Smooth muscle cell (in vitro differentiated cells): Measurements from ENCODE around the gene TRIM69. TPM values are rescaled to one million over a fixed set of nuclear protein-coding genes. Genes with fewer than 3 reads are reported as not detected.

Experiments
- DNase-seq: peaks from one replicate; lab custom pipeline; 2025; ENCODE audit not compliant: unreplicated experiment; lab: John Stamatoyannopoulos, UW
- H2AFZ ChIP-seq: fragments of 200-600 bp; sonication (generic); 2 replicates; pipeline ENCODE4 v1.6.0; 2016; ENCODE audit warnings: antibody characterized with exemption, low read depth, mild to moderate bottlenecking
- H3F3A ChIP-seq: fragments of 200-600 bp; sonication (generic); 2 replicates; pipeline ENCODE4 v1.6.0; 2017; ENCODE audit warnings: antibody characterized with exemption, low read depth
- H3K27ac ChIP-seq: fragments of 200-600 bp; sonication (generic); 2 replicates; pipeline ENCODE4 v1.5.1; 2016; ENCODE audit warnings: low read depth, mild to moderate bottlenecking
- H3K27me3 ChIP-seq: fragments of 200-600 bp; sonication (generic); 2 replicates; pipeline ENCODE4 v1.6.1; 2016; ENCODE audit warnings: low read depth, mild to moderate bottlenecking
- H3K36me3 ChIP-seq: fragments of 200-600 bp; sonication (generic); 2 replicates; pipeline ENCODE4 v1.5.1; 2016; ENCODE audit warnings: low read depth
- H3K4me1 ChIP-seq: fragments of 200-600 bp; sonication (generic); 2 replicates; pipeline ENCODE4 v1.5.1; 2016; ENCODE audit warnings: low read depth
- H3K4me2 ChIP-seq: fragments of 200-600 bp; sonication (generic); 2 replicates; pipeline ENCODE4 v1.6.0; 2016; ENCODE audit warnings: mild to moderate bottlenecking
- H3K4me3 ChIP-seq: fragments of 200-600 bp; sonication (generic); 2 replicates; pipeline ENCODE4 v1.5.1; 2016; ENCODE audit warnings: mild to moderate bottlenecking
- H3K79me2 ChIP-seq: fragments of 200-600 bp; sonication (generic); 2 replicates; pipeline ENCODE4 v1.6.0; 2016; ENCODE audit warnings: low read depth, mild to moderate bottlenecking
- H3K9ac ChIP-seq: fragments of 200-600 bp; sonication (generic); 2 replicates; pipeline ENCODE4 v1.6.0; 2016; ENCODE audit warnings: low read depth
- H3K9me3 ChIP-seq: fragments of 200-600 bp; sonication (generic); replicated peaks from 2 replicates; pipeline ENCODE4 v1.5.1; 2016; ENCODE audit warnings: low read depth
- H4K20me1 ChIP-seq: fragments of 200-600 bp; sonication (generic); 2 replicates; pipeline ENCODE4 v1.6.0; 2016; ENCODE audit warnings: low read depth
- WGBS: methylation state at CpG from one replicate; pipeline ENCODE4 v1.1.7; 2016; ENCODE audit warnings: low lambda C conversion rate; 5-methylcytosine and 5-hydroxymethylcytosine counted together
- polyA plus RNA-seq: library from polyadenylated mRNA; unstranded; fragments of >200 nt; fragmentation: Nextera tagmentation; extraction: Ambion mirVana; gene quantifications from 2 replicates; pipeline ENCODE4 v1.2.1, GENCODE V29; 2016
- total RNA-seq: library from RNA; depleted of rRNA; stranded (reverse); fragments of >200 nt; gene quantifications from 2 replicates; pipeline ENCODE4 v1.2.3, GENCODE V29; 2014
- TF ChIP-seq, protein P1 (sequence below): fragments of 200-600 bp; sonication (generic); IDR thresholded peaks from 2 replicates; pipeline ENCODE4 v1.5.1; 2017; ENCODE audit warnings: borderline replicate concordance, mild to moderate bottlenecking, antibody characterized with exemption; ENCODE audit not compliant: insufficient read depth, poor library complexity, severe bottlenecking

TRIM69 gene
- total and polyA plus RNA-seq, 2 experiments from 2014 or later, result 4.2 to 4.8 TPM

DNA sequence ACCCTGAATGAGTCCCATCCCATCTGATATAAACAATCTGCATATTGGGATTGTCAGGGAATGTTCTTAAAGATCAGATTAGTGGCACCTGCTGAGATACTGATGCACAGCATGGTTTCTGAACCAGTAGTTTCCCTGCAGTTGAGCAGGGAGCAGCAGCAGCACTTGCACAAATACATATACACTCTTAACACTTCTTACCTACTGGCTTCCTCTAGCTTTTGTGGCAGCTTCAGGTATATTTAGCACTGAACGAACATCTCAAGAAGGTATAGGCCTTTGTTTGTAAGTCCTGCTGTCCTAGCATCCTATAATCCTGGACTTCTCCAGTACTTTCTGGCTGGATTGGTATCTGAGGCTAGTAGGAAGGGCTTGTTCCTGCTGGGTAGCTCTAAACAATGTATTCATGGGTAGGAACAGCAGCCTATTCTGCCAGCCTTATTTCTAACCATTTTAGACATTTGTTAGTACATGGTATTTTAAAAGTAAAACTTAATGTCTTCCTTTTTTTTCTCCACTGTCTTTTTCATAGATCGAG, 20.5 kb upstream of the TRIM69 start:
- no peaks in the 10 kb centered on the region for H3K9me3 ChIP-seq
- H3K4me3 ChIP-seq, result no peak overlapping the region
- TF ChIP-seq, protein P1, sequence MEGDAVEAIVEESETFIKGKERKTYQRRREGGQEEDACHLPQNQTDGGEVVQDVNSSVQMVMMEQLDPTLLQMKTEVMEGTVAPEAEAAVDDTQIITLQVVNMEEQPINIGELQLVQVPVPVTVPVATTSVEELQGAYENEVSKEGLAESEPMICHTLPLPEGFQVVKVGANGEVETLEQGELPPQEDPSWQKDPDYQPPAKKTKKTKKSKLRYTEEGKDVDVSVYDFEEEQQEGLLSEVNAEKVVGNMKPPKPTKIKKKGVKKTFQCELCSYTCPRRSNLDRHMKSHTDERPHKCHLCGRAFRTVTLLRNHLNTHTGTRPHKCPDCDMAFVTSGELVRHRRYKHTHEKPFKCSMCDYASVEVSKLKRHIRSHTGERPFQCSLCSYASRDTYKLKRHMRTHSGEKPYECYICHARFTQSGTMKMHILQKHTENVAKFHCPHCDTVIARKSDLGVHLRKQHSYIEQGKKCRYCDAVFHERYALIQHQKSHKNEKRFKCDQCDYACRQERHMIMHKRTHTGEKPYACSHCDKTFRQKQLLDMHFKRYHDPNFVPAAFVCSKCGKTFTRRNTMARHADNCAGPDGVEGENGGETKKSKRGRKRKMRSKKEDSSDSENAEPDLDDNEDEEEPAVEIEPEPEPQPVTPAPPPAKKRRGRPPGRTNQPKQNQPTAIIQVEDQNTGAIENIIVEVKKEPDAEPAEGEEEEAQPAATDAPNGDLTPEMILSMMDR, result no peak
- H3K27me3 ChIP-seq, result no peaks in the 10 kb centered on the region
- H3K4me2 ChIP-seq, result no peak overlapping the region
- no peak overlapping the region for H3K27ac ChIP-seq
- H2AFZ ChIP-seq, result no peak overlapping the region
- 98% methylated on average over 2 of the region's 2 CpGs for WGBS
- DNase-seq, result no peak
- peaks cover 36% of the 10 kb centered on the region for H3K79me2 ChIP-seq
- peaks cover 1% of the 10 kb centered on the region for H3F3A ChIP-seq
- H4K20me1 ChIP-seq, result peaks cover 47% of the 10 kb centered on the region
- peaks cover 16% of the 10 kb centered on the region for H3K36me3 ChIP-seq
- no peak overlapping the region for H3K9ac ChIP-seq
- H3K4me1 ChIP-seq, result peaks cover 4% of the 10 kb centered on the region

DNA sequence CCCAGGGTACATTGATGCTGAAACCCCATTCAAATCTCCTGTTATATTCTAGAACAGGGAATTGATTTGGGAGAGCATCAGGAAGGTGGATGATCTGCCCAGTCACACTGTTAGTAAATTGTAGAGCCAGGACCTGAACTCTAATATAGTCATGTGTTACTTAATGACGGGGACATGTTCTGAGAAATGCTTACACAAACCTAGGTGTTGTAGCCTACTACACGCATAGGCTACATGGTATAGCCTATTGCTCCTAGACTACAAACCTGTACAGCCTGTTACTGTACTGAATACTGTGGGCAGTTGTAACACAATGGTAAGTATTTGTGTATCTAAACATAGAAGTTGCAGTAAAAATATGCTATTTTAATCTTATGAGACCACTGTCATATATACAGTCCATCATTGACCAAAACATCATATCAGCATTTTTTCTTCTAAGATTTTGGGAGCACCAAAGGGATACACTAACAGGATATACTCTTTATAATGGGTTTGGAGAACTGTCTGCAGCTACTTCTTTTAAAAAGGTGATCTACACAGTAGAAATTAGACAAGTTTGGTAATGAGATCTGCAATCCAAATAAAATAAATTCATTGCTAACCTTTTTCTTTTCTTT, 19.2 kb upstream of the TRIM69 start:
- no peak for DNase-seq
- peaks cover 16% of the 10 kb centered on the region for H3K36me3 ChIP-seq
- no peak overlapping the region for H3K4me3 ChIP-seq
- H3K9me3 ChIP-seq, result no peaks in the 10 kb centered on the region
- TF ChIP-seq, protein P1, result no peak
- H3K79me2 ChIP-seq, result peaks cover 29% of the 10 kb centered on the region
- H3K4me1 ChIP-seq, result peaks cover 4% of the 10 kb centered on the region
- H3F3A ChIP-seq, result no peaks in the 10 kb centered on the region
- 100% methylated on average over 2 of the region's 2 CpGs for WGBS
- no peak overlapping the region for H3K9ac ChIP-seq
- peaks cover 45% of the 10 kb centered on the region for H4K20me1 ChIP-seq
- no peak overlapping the region for H3K27ac ChIP-seq
- no peak overlapping the region for H2AFZ ChIP-seq
- H3K27me3 ChIP-seq, result no peaks in the 10 kb centered on the region
- no peak overlapping the region for H3K4me2 ChIP-seq

DNA sequence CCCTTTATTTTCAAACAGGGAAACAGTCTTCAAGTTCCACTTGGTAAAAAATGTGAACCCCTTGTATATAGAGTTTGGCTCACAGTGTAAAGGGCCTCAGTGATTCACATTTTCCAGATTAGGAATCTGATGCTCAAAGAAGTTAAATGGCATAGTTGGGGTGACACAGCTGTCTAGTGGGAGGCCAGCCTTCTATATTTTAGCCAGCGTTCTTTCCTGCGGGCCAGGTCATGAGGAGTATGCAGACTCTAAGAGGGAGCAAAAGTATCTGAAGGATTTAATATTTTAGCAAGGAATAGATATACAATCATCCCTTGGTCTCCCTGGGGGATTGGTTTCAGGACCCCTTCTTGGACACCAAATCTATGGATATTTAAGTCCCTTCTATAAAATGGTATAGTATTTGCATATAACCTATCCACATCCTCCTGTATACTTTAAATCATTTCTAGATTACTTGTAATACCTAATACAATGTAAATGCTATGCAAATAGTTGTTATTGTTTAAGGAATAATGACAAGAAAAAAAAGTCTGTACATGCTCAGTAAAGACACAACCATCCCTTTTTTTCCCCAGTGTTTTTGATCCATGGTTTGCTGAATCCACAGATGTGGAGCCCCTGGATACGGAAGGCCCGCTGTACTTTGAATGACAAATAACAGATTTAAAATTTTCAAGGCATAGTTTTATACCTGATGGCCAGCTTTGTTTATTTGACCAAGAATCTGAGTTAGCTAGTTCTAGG, 18.0 kb upstream of the TRIM69 start:
- TF ChIP-seq, protein P1, result no peak
- Histone ChIP-seq H3K79me2 (peaks cover 16% of the 10 kb centered on the region), H3F3A (no peaks in the 10 kb centered on the region), H3K9ac (no peak overlapping the region), H3K4me1 (no peaks in the 10 kb centered on the region), H3K36me3 (peaks cover 16% of the 10 kb centered on the region), H3K27me3 (no peaks in the 10 kb centered on the region), H3K4me2 (no peak overlapping the region), H3K4me3 (no peak overlapping the region), H4K20me1 (peaks cover 32% of the 10 kb centered on the region), H3K27ac (no peak overlapping the region), H3K9me3 (no peaks in the 10 kb centered on the region), H2AFZ (no peak overlapping the region)
- WGBS, result 72% methylated on average over 4 of the region's 4 CpGs
- DNase-seq, result no peak
